Smooth muscle cell (in vitro differentiated cells): ENCODE results near the gene DUSP8. TPM values are rescaled to one million over a fixed set of nuclear protein-coding genes. Genes with fewer than 3 reads are reported as not detected.

Experiments
- DNase-seq: peaks from one replicate; lab custom pipeline; 2025; ENCODE audit not compliant: unreplicated experiment; lab: John Stamatoyannopoulos, UW
- H2AFZ ChIP-seq: fragments of 200-600 bp; sonication (generic); 2 replicates; pipeline ENCODE4 v1.6.0; 2016; ENCODE audit warnings: antibody characterized with exemption, low read depth, mild to moderate bottlenecking
- H3F3A ChIP-seq: fragments of 200-600 bp; sonication (generic); 2 replicates; pipeline ENCODE4 v1.6.0; 2017; ENCODE audit warnings: antibody characterized with exemption, low read depth
- H3K27ac ChIP-seq: fragments of 200-600 bp; sonication (generic); 2 replicates; pipeline ENCODE4 v1.5.1; 2016; ENCODE audit warnings: low read depth, mild to moderate bottlenecking
- H3K27me3 ChIP-seq: fragments of 200-600 bp; sonication (generic); 2 replicates; pipeline ENCODE4 v1.6.1; 2016; ENCODE audit warnings: low read depth, mild to moderate bottlenecking
- H3K36me3 ChIP-seq: fragments of 200-600 bp; sonication (generic); 2 replicates; pipeline ENCODE4 v1.5.1; 2016; ENCODE audit warnings: low read depth
- H3K4me1 ChIP-seq: fragments of 200-600 bp; sonication (generic); 2 replicates; pipeline ENCODE4 v1.5.1; 2016; ENCODE audit warnings: low read depth
- H3K4me2 ChIP-seq: fragments of 200-600 bp; sonication (generic); 2 replicates; pipeline ENCODE4 v1.6.0; 2016; ENCODE audit warnings: mild to moderate bottlenecking
- H3K4me3 ChIP-seq: fragments of 200-600 bp; sonication (generic); 2 replicates; pipeline ENCODE4 v1.5.1; 2016; ENCODE audit warnings: mild to moderate bottlenecking
- H3K79me2 ChIP-seq: fragments of 200-600 bp; sonication (generic); 2 replicates; pipeline ENCODE4 v1.6.0; 2016; ENCODE audit warnings: low read depth, mild to moderate bottlenecking
- H3K9ac ChIP-seq: fragments of 200-600 bp; sonication (generic); 2 replicates; pipeline ENCODE4 v1.6.0; 2016; ENCODE audit warnings: low read depth
- H3K9me3 ChIP-seq: fragments of 200-600 bp; sonication (generic); replicated peaks from 2 replicates; pipeline ENCODE4 v1.5.1; 2016; ENCODE audit warnings: low read depth
- H4K20me1 ChIP-seq: fragments of 200-600 bp; sonication (generic); 2 replicates; pipeline ENCODE4 v1.6.0; 2016; ENCODE audit warnings: low read depth
- CTCF ChIP-seq: fragments of 200-600 bp; sonication (generic); IDR thresholded peaks from 2 replicates; pipeline ENCODE4 v1.5.1; 2017; ENCODE audit warnings: borderline replicate concordance, mild to moderate bottlenecking, antibody characterized with exemption; ENCODE audit not compliant: insufficient read depth, poor library complexity, severe bottlenecking
- WGBS: methylation state at CpG from one replicate; pipeline ENCODE4 v1.1.7; 2016; ENCODE audit warnings: low lambda C conversion rate; 5-methylcytosine and 5-hydroxymethylcytosine counted together
- polyA plus RNA-seq: library from polyadenylated mRNA; unstranded; fragments of >200 nt; fragmentation: Nextera tagmentation; extraction: Ambion mirVana; gene quantifications from 2 replicates; pipeline ENCODE4 v1.2.1, GENCODE V29; 2016
- total RNA-seq: library from RNA; depleted of rRNA; stranded (reverse); fragments of >200 nt; gene quantifications from 2 replicates; pipeline ENCODE4 v1.2.3, GENCODE V29; 2014

The DUSP8 gene
- total and polyA plus RNA-seq, 2 experiments from 2014 or later: 5.0 to 6.3 TPM

GRCh38 chr11:1570001-1570453 is 2.0 kb downstream of the DUSP8 start:
- WGBS: 88% methylated on average over 11 of the region's 11 CpGs
- Histone ChIP-seq H3K4me3 (no peak overlapping the region), H4K20me1 (peaks cover 61% of the 10 kb centered on the region)

GRCh38 chr11:1569251-1569780 is 2.8 kb downstream of the DUSP8 start:
- TF ChIP-seq CTCF: no peak
- WGBS: 84% methylated on average over 14 of the region's 14 CpGs
- peaks cover 68% of the 10 kb centered on the region for H4K20me1 ChIP-seq
- no peaks in the 10 kb centered on the region for H3K9me3 ChIP-seq
- no peaks in the 10 kb centered on the region for H3F3A ChIP-seq
- H2AFZ ChIP-seq: no peak overlapping the region
- peaks cover 6% of the 10 kb centered on the region for H3K79me2 ChIP-seq
- H3K36me3 ChIP-seq: no peaks in the 10 kb centered on the region
- H3K9ac ChIP-seq: no peak overlapping the region
- no peaks in the 10 kb centered on the region for H3K4me1 ChIP-seq
- DNase-seq: no peak
- H3K4me2 ChIP-seq: no peak overlapping the region
- H3K27ac ChIP-seq: no peak overlapping the region
- no peak overlapping the region for H3K4me3 ChIP-seq
- H3K27me3 ChIP-seq: peaks cover 20% of the 10 kb centered on the region

More at GRCh38 chr11:1570001-1570453, 2.0 kb downstream of the DUSP8 start:
- DNase-seq: no peak
- H3F3A ChIP-seq: no peaks in the 10 kb centered on the region
- no peaks in the 10 kb centered on the region for H3K4me1 ChIP-seq
- peaks cover 6% of the 10 kb centered on the region for H3K79me2 ChIP-seq
- H3K4me2 ChIP-seq: no peak overlapping the region
- no peaks in the 10 kb centered on the region for H3K9me3 ChIP-seq
- no peak for TF ChIP-seq CTCF
- peaks cover 25% of the 10 kb centered on the region for H3K27me3 ChIP-seq
- no peak overlapping the region for H3K27ac ChIP-seq
- H2AFZ ChIP-seq: no peak overlapping the region
- H3K36me3 ChIP-seq: no peaks in the 10 kb centered on the region
- no peak overlapping the region for H3K9ac ChIP-seq

- no peak for TF ChIP-seq CTCF
- H3K9ac ChIP-seq: no peak overlapping the region
- H3K79me2 ChIP-seq: peaks cover 6% of the 10 kb centered on the region
- H3K9me3 ChIP-seq: no peaks in the 10 kb centered on the region
- no peak overlapping the region for H3K27ac ChIP-seq
- peaks cover 77% of the 10 kb centered on the region for H4K20me1 ChIP-seq
- H3K27me3 ChIP-seq: peaks cover 11% of the 10 kb centered on the region
- H3K4me1 ChIP-seq: no peaks in the 10 kb centered on the region
- 58% methylated on average over 13 of the region's 13 CpGs for WGBS
- H3K4me2 ChIP-seq: no peak overlapping the region
- H3K4me3 ChIP-seq: no peak overlapping the region
- no peak for DNase-seq
- no peak overlapping the region for H2AFZ ChIP-seq
- H3F3A ChIP-seq: no peaks in the 10 kb centered on the region
- H3K36me3 ChIP-seq: no peaks in the 10 kb centered on the region
These were observed 3.6 kb downstream of the DUSP8 start for GRCh38 chr11:1568441-1568911.

- DNase-seq: no peak
- Histone ChIP-seq H3K27ac (no peak overlapping the region), H3K4me3 (no peak overlapping the region), H3K4me1 (no peaks in the 10 kb centered on the region), H3K79me2 (peaks cover 6% of the 10 kb centered on the region), H3K27me3 (peaks cover 4% of the 10 kb centered on the region), H2AFZ (no peak overlapping the region), H3K9ac (no peak overlapping the region), H3F3A (no peaks in the 10 kb centered on the region), H4K20me1 (peaks cover 84% of the 10 kb centered on the region), H3K4me2 (no peak overlapping the region), H3K9me3 (no peaks in the 10 kb centered on the region), H3K36me3 (no peaks in the 10 kb centered on the region)
- 84% methylated on average over 7 of the region's 7 CpGs for WGBS
- no peak for TF ChIP-seq CTCF
These were observed 4.4 kb downstream of the DUSP8 start for GRCh38 chr11:1567721-1568100.
